HepG2 (cell line): ENCODE measurements around the gene USP24. TPM values are rescaled to one million over a fixed set of nuclear protein-coding genes. Genes with fewer than 3 reads are reported as not detected.

ENCODE experiments used
- ATAC-seq: fragments of 200-7000 bp; cut with Tn5 transposase; 3 replicates; pipeline ENCODE4 v1.9.1; 2020; ENCODE audit warnings: mild to moderate bottlenecking, moderate library complexity
- BruUV-seq: library from RNA; stranded (reverse); fragments of 400-500 nt; replicated peaks from 2 replicates; lab custom pipeline; 2021; lab: Mats Ljungman, UMichigan
- CTCF ChIA-PET: fragments of 300-600 bp; formaldehyde crosslinking; extraction: SDS; loops from one replicate; lab custom pipeline; 2021; ENCODE audit warnings: low total read pairs, inconsistent platforms, low intra/inter-chr PET ratio; lab: Yijun Ruan, JAX
- POLR2A ChIA-PET: fragments of 350-600 bp; sonication (Branson Sonifier 250); formaldehyde crosslinking; loops from one replicate; lab custom pipeline; 2020; ENCODE audit warnings: antibody characterized with exemption, inconsistent platforms; lab: Yijun Ruan, JAX
- DNase-seq: peaks from one replicate; pipeline ENCODE4 v3.0.0-alpha.2; 2015; ENCODE audit warnings: low spot score
- FAIRE-seq: peaks from 3 replicates; lab custom pipeline; 2011; peaks lifted over from hg19 to GRCh38; lab: Jason Lieb, UNC
- H2AFZ ChIP-seq: one replicate; pipeline ENCODE4 v1.6.1; 2011; ENCODE audit warnings: low read length, inconsistent platforms
- H3K27ac ChIP-seq: fragments of 300-600 bp; 3 replicates; pipeline ENCODE4 v1.8.0; 2011; ENCODE audit warnings: mixed run types, mild to moderate bottlenecking, mixed read lengths, low read length, inconsistent platforms; ENCODE audit not compliant: insufficient read depth; ENCODE audit errors: extremely low read length
- H3K27me3 ChIP-seq, 2 experiments: fragments of 200-600 bp in 1 of 2; 2 replicates in 1 of 2; 3 replicates in 1 of 2; pipeline versions ENCODE4 v1.6.0 to v1.8.0; 2011; ENCODE audit warnings: low read length in 2 of 2, mild to moderate bottlenecking in 2 of 2, moderate library complexity in 2 of 2, inconsistent platforms in 1 of 2; ENCODE audit not compliant: insufficient read depth in 2 of 2, control insufficient read depth in 1 of 2
- H3K36me3 ChIP-seq, 2 experiments: fragments of 200-600 bp in 1 of 2; replicated peaks in 1 of 2; 2 replicates in 1 of 2; 3 replicates in 1 of 2; pipeline versions ENCODE4 v1.5.1 to v1.8.0; 2011; ENCODE audit warnings: low read length in 2 of 2, inconsistent platforms in 1 of 2; ENCODE audit not compliant: insufficient read depth in 2 of 2, control insufficient read depth in 1 of 2
- H3K4me1 ChIP-seq: 2 replicates; pipeline ENCODE4 v1.5.1; 2012; ENCODE audit warnings: low read length, inconsistent platforms; ENCODE audit not compliant: insufficient read depth
- H3K4me2 ChIP-seq: 2 replicates; pipeline ENCODE4 v1.6.0; 2011; ENCODE audit warnings: low read depth, low read length, inconsistent platforms
- H3K4me3 ChIP-seq, 3 experiments: fragments of 200-600 bp in 1 of 3; sonication (generic), shearing (Covaris generic) in 1 of 3; replicated peaks in 1 of 3; 2 replicates each; pipeline ENCODE4 v1.5.1; 2011 to 2016; ENCODE audit warnings: low read length in 3 of 3, inconsistent platforms in 2 of 3, low read depth in 2 of 3, mild to moderate bottlenecking in 2 of 3, control low read depth in 1 of 3, mixed read lengths in 1 of 3; ENCODE audit not compliant: insufficient read depth in 1 of 3
- H3K79me2 ChIP-seq: one replicate; pipeline ENCODE4 v1.6.1; 2011; ENCODE audit warnings: low read length, inconsistent platforms; ENCODE audit not compliant: insufficient read depth
- H3K9ac ChIP-seq: 2 replicates; pipeline ENCODE4 v1.6.0; 2011; ENCODE audit warnings: mild to moderate bottlenecking, low read depth, low read length, inconsistent platforms; ENCODE audit not compliant: insufficient read depth
- H3K9me3 ChIP-seq: 2 replicates; pipeline ENCODE4 v1.5.1; 2012; ENCODE audit warnings: mild to moderate bottlenecking, low read length
- H4K20me1 ChIP-seq: 2 replicates; pipeline ENCODE4 v1.6.0; 2011; ENCODE audit warnings: inconsistent platforms, mild to moderate bottlenecking, low read length, moderate library complexity; ENCODE audit not compliant: insufficient read depth
- CSRNP1 ChIP-seq: sonication (generic); formaldehyde crosslinking; IDR thresholded peaks from 2 replicates; pipeline ENCODE4 v1.8.1; 2023; ENCODE audit warnings: mild to moderate bottlenecking, missing genetic modification reagents
- FOXO1 ChIP-seq: sonication (generic); formaldehyde crosslinking; IDR thresholded peaks from 2 replicates; pipeline ENCODE4 v1.4.0; 2020; ENCODE audit warnings: missing genetic modification reagents
- GTF3A ChIP-seq: sonication (generic); formaldehyde crosslinking; conservative IDR thresholded peaks from 2 replicates; pipeline ENCODE4 v1.4.0; 2020; ENCODE audit warnings: mild to moderate bottlenecking, missing genetic modification reagents
- HINFP ChIP-seq: sonication (generic); formaldehyde crosslinking; IDR thresholded peaks from 2 replicates; pipeline ENCODE4 v1.4.0; 2020; ENCODE audit warnings: low read depth, mild to moderate bottlenecking, missing genetic modification reagents
- HNRNPUL1 ChIP-seq: fragments of 200-400 bp; formaldehyde crosslinking; IDR thresholded peaks from 2 replicates; pipeline ENCODE4 v1.6.1; 2017; ENCODE audit warnings: low read depth, mild to moderate bottlenecking, low read length, moderate library complexity
- JUNB ChIP-seq: sonication (generic); formaldehyde crosslinking; IDR thresholded peaks from 2 replicates; pipeline ENCODE4 v1.8.0; 2022; ENCODE audit warnings: missing genetic modification reagents, mild to moderate bottlenecking, borderline replicate concordance
- MNT ChIP-seq: fragments of 450-650 bp; IDR thresholded peaks from 2 replicates; pipeline ENCODE4 v1.6.1; 2016
- NFE2L2 ChIP-seq: fragments of 150-350 bp; IDR thresholded peaks from 2 replicates; pipeline ENCODE4 v1.6.1; 2014; ENCODE audit warnings: low read length
- RFX1 ChIP-seq: fragments of 450-650 bp; IDR thresholded peaks from 2 replicates; pipeline ENCODE4 v1.6.1; 2017
- ZBTB7A ChIP-seq: sonication (generic); formaldehyde crosslinking; IDR thresholded peaks from 2 replicates; pipeline ENCODE4 v1.8.0; 2022; ENCODE audit warnings: mild to moderate bottlenecking, missing genetic modification reagents
- ZNF33B ChIP-seq: sonication (generic); formaldehyde crosslinking; IDR thresholded peaks from 2 replicates; pipeline ENCODE4 v1.5.1; 2020; ENCODE audit warnings: mild to moderate bottlenecking, missing genetic modification reagents
- ZNF652 ChIP-seq: IDR thresholded peaks from 2 replicates; pipeline ENCODE4 v1.6.1; 2016; ENCODE audit warnings: low read depth, borderline replicate concordance
- ZNF670 ChIP-seq: sonication (generic); formaldehyde crosslinking; IDR thresholded peaks from 2 replicates; pipeline ENCODE4 v1.8.0; 2022; ENCODE audit warnings: mild to moderate bottlenecking, missing genetic modification reagents, borderline replicate concordance
- ZNF747 ChIP-seq: sonication (generic); formaldehyde crosslinking; IDR thresholded peaks from 2 replicates; pipeline ENCODE4 v1.8.1; 2023; ENCODE audit warnings: missing genetic modification reagents, mild to moderate bottlenecking, borderline replicate concordance
- ZNF768 ChIP-seq: sonication (generic); formaldehyde crosslinking; IDR thresholded peaks from 2 replicates; pipeline ENCODE4 v1.4.0; 2020; ENCODE audit warnings: missing genetic modification reagents
- ZSCAN25 ChIP-seq: sonication (generic); formaldehyde crosslinking; IDR thresholded peaks from 2 replicates; pipeline ENCODE4 v1.8.0; 2022; ENCODE audit warnings: mild to moderate bottlenecking, missing genetic modification reagents
- WGBS: methylation state at CpG from one replicate; pipeline ENCODE4 v1.1.6; 2017; ENCODE audit warnings: low lambda C conversion rate; 5-methylcytosine and 5-hydroxymethylcytosine counted together
- in situ Hi-C: cut with HindIII; loops from 2 replicates; pipeline ENCODE4 v1.10.0; 2017; ENCODE audit warnings: low pct_unique_long_range_greater_than_20kb; ENCODE audit not compliant: extremely low pct_ligation_motif_present
- intact Hi-C: fragments of 100-400 bp; cut with micrococcal nuclease; formaldehyde crosslinking; loops from one replicate; pipeline ENCODE4 v1.10.0; 2022; ENCODE audit not compliant: unreplicated experiment
- polyA plus RNA-seq, 8 experiments: library from polyadenylated mRNA; depleted of rRNA in 3 of 8; stranded (reverse) in 7 of 8; unstranded in 1 of 8; fragments of >200 nt; fragmentation: Illumina TruSeq in 4 of 8; extraction: Trizol in 4 of 8; gene quantifications; 2 replicates each; pipeline versions ENCODE4 v1.2.1 to v1.2.3, GENCODE V29; 2011 to 2016; ENCODE audit warnings: low read depth in 4 of 8, missing spikeins in 1 of 8, mixed read lengths in 1 of 8; ENCODE audit not compliant: insufficient read depth in 1 of 8
- total RNA-seq, 5 experiments: library from RNA; depleted of rRNA; stranded (reverse); fragments of >200 nt; fragmentation: Illumina TruSeq; extraction: Trizol; gene quantifications; 2 replicates each; pipeline ENCODE4 v1.2.3, GENCODE V29; 2016; ENCODE audit warnings: low read depth in 1 of 5
- TF ChIP-seq, protein P1 (sequence below): fragments of 450-650 bp; IDR thresholded peaks from 2 replicates; pipeline ENCODE4 v1.6.1; 2017
- TF ChIP-seq, protein P2 (sequence below): IDR thresholded peaks from 2 replicates; pipeline ENCODE4 v1.6.1; 2016

The USP24 gene
- total and polyA plus RNA-seq, 2 of the 13 experiments (the other 11 are each of a cell fraction or from before 2014, with no cell fraction given), result 18.8 to 47.6 TPM

- no peak for TF ChIP-seq NFE2L2
- TF ChIP-seq RFX1, result no peak
- no peak for TF ChIP-seq JUNB (CRISPR knock-in tag)
- TF ChIP-seq ZBTB7A (CRISPR knock-in tag), result no peak
Measured at GRCh38 chr1:55198044-55198443, 17.1 kb downstream of the USP24 start (continued).

GRCh38 chr1:55197099-55197498 is 18.1 kb downstream of the USP24 start:
- no peak overlapping the region for H3K27ac ChIP-seq
- TF ChIP-seq GTF3A (CRISPR knock-in tag), result no peak
- TF ChIP-seq, protein P1, sequence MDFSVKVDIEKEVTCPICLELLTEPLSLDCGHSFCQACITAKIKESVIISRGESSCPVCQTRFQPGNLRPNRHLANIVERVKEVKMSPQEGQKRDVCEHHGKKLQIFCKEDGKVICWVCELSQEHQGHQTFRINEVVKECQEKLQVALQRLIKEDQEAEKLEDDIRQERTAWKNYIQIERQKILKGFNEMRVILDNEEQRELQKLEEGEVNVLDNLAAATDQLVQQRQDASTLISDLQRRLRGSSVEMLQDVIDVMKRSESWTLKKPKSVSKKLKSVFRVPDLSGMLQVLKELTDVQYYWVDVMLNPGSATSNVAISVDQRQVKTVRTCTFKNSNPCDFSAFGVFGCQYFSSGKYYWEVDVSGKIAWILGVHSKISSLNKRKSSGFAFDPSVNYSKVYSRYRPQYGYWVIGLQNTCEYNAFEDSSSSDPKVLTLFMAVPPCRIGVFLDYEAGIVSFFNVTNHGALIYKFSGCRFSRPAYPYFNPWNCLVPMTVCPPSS, result no peak
- no peak for TF ChIP-seq HNRNPUL1
- no peak for TF ChIP-seq CSRNP1
- TF ChIP-seq, protein P2, sequence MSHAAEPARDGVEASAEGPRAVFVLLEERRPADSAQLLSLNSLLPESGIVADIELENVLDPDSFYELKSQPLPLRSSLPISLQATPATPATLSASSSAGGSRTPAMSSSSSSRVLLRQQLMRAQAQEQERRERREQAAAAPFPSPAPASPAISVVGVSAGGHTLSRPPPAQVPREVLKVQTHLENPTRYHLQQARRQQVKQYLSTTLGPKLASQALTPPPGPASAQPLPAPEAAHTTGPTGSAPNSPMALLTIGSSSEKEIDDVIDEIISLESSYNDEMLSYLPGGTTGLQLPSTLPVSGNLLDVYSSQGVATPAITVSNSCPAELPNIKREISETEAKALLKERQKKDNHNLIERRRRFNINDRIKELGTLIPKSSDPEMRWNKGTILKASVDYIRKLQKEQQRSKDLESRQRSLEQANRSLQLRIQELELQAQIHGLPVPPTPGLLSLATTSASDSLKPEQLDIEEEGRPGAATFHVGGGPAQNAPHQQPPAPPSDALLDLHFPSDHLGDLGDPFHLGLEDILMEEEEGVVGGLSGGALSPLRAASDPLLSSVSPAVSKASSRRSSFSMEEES, result no peak
- TF ChIP-seq HINFP (CRISPR knock-in tag), result no peak
- no peak for TF ChIP-seq ZNF33B (CRISPR knock-in tag)
- no peak for TF ChIP-seq ZNF768 (CRISPR knock-in tag)
- TF ChIP-seq ZNF747 (CRISPR knock-in tag), result no peak
- no peak for TF ChIP-seq FOXO1
- no peak for TF ChIP-seq ZNF652
- no peak for TF ChIP-seq ZNF670 (CRISPR knock-in tag)
- TF ChIP-seq NFE2L2, result no peak
- TF ChIP-seq ZSCAN25 (CRISPR knock-in tag), result no peak
- TF ChIP-seq MNT, result no peak

More at GRCh38 chr1:55197099-55197498, 18.1 kb downstream of the USP24 start:
- Histone ChIP-seq H3K27me3 (no peaks in the 10 kb centered on the region), H3K9ac (no peak overlapping the region), H2AFZ (no peak overlapping the region), H3K79me2 (peaks cover 76% of the 10 kb centered on the region), H3K4me2 (no peak overlapping the region), H4K20me1 (peaks cover 7% of the 10 kb centered on the region; the same call in 1 of the 2 replicates), H3K9me3 (no peaks in the 10 kb centered on the region), H3K36me3 (peaks cover 3 to 4% of the 10 kb centered on the region in 2 experiments; a peak in 4 of 5 replicates), H3K4me3 (no peak overlapping the region), H3K4me1 (peaks cover 9% of the 10 kb centered on the region; the same call in 1 of the 2 replicates)
- 100% methylated on average over 1 of the region's 1 CpG for WGBS
- intact Hi-C loops (no loop called here), in situ Hi-C loops (no loop called here)
- ATAC-seq (no peak), DNase-seq (no peak), FAIRE-seq (no peak)
- BruUV-seq, result no TSS peak
- ChIA-PET CTCF (no interaction called here), POLR2A (no interaction called here)
